Erythroblast (primary cell): ENCODE measurements around the gene NT5M.
"Not testable (repeated sequence)": the region's sequence is repeated elsewhere in the genome, so short reads cannot be mapped to it uniquely, and the experiment has no call there.

Source experiments
- DNase-seq, 2 experiments: peaks; one replicate each; lab custom pipeline; 2025; lab: John Stamatoyannopoulos, UW
- GATA1 ChIP-seq: IDR thresholded peaks from 2 replicates; pipeline ENCODE4 v1.6.1; 2011; ENCODE audit warnings: low read depth, mild to moderate bottlenecking, control low read depth, low read length, moderate library complexity
- POLR2A ChIP-seq: IDR thresholded peaks from 2 replicates; pipeline ENCODE4 v1.6.1; 2011; ENCODE audit warnings: mild to moderate bottlenecking, low read length

The NT5M gene

DNA sequence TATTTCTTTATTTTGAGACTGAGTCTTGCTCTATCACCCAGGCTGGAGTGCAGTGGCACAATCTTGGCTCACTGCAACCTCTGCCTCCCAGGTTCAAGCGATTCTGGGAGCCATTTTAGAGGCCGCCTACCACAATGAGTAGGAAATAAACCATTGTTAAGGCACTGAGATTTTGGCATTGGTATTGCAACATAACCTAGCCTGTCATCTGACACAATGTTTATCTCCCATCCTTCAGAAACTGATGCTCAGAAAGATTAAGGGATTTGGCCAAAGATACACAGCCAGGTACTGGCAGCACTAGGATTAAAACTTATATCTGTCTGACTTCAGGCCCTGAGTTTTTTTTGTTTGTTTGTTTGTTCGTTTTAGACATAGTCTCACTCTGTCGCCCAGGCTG, 14.1 kb upstream of the NT5M start:
- DNase-seq: peak in 1 of 2 experiments; percentile 34
- TF ChIP-seq GATA1: no peak
- no peak for TF ChIP-seq POLR2A

DNA sequence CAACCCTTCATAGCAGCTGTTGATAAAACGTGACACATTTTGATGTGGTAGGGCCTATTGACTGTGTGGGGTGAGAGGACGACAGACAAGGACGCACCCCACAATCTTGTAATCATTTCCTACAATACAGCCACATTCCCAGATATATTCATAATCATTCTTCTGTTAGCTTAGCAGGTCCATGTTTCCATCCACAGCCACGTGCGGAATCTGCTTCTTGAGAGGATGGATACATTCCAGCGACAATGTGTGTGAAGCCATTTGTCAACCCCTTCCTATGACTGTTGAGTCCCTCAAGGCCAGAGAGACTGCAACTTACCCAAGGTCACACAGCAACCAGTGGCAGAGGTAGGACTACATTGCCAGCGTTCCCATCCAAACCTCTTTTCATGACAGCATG, 13.5 kb upstream of the NT5M start:
- no peak for TF ChIP-seq GATA1
- TF ChIP-seq POLR2A: no peak
- DNase-seq: no peak

GRCh38 chr17:17295141-17295540, 8.0 kb upstream of the NT5M start:
- TF ChIP-seq POLR2A (no peak), GATA1 (no peak)
- DNase-seq: no peak

- no peak for DNase-seq
- TF ChIP-seq GATA1 (no peak), POLR2A (no peak)
Observed at GRCh38 chr17:17297217-17297616, 6.0 kb upstream of the NT5M start.

GRCh38 chr17:17298108-17298507, 5.1 kb upstream of the NT5M start:
- DNase-seq: no peak

DNA sequence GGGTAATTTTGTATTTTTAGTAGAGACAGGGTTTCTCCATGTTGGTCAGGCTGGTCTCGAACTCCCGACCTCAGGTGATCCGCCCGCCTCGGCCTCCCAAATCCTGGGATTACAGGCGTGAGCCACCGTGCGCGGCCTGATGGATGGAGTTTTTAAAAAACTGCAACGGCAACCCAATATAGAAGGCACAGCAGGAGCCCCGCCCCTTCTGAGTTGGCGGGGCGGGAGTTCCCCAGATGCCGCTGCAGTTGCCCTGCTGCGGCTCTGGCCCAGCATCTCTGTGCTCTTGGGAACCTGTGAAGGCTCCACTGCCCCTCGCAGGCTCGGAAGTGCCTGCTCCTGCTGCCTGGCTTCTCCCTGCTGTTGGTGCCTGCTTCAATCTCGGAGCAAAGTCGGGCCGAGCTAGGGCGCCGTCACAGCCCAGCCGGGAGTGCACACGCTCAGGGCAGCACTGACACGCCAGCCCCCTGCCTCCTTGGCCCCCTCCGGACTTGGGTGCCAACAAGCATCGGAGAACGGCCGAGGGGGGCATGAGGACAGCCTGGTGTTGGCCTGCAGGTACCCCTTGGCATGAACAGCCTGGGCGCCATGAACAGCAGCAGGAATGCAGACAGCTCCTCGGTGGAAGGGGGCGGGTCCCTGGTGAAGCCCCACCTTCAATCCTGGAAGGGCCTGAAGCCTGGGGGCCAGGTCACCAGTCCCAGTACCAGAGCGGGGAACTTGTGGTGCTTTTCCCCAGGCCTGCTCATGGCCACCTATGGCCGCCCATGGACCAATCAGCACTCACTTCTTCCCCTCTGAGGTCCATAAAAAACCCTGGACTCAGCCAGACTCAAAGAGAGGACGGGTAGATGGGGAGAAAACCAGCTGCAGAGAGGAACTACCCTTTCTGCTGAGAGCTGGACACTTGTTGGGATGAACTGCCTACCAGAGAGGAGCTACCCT, 2.3 kb upstream of the NT5M start:
- peak; percentile 76 for DNase-seq
- TF ChIP-seq GATA1 (no peak), POLR2A (no peak)

More at GRCh38 chr17:17298108-17298507, 5.1 kb upstream of the NT5M start:
- TF ChIP-seq POLR2A (no peak), GATA1 (no peak)

- DNase-seq: not testable (repeated sequence)
Observed at GRCh38 chr17:17301659-17302058, 1.5 kb upstream of the NT5M start.

- no peak for TF ChIP-seq POLR2A
- no peak for TF ChIP-seq GATA1
- DNase-seq: no peak
Observed at GRCh38 chr17:17303847-17304490, 796 bp downstream of the NT5M start.

DNA sequence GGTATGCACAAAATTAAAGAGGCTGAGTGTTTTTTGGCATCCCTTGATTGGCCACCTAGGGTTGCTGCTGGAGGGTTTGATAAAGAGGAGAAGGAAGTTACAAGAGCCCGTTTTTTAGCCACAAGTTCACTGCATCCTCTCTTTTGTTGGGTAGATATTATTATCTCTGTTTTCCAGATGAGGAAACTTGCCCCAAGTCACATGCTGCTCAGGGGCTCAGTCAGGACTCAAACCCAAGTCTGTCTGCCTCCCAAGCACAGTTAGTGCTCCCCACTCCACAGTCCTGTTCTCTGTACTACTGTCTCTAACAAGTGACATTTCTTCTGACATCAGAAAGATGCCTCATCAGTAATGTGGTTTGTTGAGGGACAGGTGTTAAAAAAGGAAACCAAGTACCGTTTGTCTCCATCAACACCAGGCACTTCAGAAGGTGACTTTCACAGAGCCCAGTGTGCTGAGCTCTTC, 1.4 kb downstream of the NT5M start:
- TF ChIP-seq GATA1: no peak
- TF ChIP-seq POLR2A: peak; percentile 87
- DNase-seq: peak; percentile 87 to 96

DNA sequence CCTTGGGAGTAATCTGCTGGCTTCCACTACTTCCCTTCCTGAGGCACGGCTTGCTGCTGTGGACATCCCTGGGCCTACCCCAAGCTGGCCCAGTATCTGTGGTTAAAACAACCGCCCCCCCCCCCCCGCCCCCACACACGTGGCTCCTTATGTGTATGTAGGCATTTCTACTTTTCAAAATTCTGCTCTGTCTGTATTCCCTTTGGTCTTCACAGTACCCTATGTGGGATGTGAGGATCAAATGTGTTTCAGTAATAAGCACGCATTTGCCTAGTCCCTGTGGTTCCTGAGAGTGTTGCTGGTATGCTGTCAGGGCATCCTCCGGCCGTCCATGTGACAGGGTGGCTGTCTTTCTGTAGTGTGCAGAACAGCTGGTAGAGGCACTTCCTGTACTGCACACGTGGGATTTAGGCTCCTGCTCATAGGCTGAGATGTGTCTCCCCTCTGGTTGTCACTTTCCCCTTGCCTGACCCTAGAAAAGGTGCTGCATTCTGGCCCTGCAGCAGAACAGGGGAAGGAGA, 2.2 kb downstream of the NT5M start:
- peak; percentile 71 to 85 for DNase-seq
- TF ChIP-seq POLR2A: no peak
- no peak for TF ChIP-seq GATA1

DNA sequence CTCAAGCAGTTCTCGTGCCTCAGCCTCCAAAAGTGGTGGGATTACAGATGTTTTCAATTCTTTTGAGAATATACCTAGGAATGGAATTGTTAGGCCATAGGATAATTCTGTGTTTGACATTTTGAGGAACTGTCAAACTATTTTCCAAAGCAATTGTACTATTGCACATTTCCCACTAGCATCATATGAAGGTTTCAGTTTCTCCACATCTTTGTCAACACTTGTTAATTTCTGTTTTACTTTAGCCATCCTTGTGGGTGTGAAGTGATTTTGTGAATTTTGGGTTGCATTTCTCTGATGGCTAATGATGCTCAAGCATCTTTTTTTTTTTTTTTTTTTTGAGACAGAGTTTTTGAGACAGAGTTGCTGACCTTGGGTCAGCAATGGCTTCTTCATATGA, 6.2 kb downstream of the NT5M start:
- DNase-seq: no peak
- TF ChIP-seq POLR2A (no peak), GATA1 (no peak)

DNA sequence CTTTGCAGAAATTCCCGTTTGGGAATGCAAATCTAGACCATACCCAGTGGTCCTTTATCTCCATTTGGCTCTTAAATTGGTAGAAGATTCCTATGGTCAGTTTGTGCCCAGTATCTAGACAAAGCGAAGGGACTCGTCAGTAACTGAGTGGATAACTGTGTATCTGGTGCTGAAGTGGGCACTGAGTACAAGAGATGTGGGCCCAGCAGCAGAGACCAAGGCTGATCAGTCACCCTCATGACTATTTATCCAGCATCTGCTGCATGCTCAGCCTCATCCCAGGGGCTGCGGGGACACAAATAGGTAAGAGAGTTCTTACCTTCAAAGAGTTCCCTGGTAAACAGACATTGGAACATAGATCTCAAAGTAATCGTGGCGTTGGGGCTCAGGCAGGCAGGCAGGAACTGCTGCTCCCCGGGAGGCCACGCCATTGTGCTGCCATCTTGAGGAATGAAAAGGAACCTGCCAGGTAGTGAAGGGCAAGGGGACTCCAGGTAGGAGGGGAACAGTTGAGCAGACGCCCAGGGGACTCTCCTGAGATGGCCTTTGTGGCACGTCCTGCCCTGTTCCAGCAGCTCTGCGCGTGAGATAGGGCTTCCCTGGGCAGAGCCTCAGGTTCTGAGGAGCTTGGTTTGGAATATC, 10.3 kb downstream of the NT5M start:
- peak; percentile 47 to 64 for DNase-seq
- TF ChIP-seq POLR2A (peak; percentile 19), GATA1 (no peak)

GRCh38 chr17:17314501-17315071, 11.4 kb downstream of the NT5M start:
- DNase-seq: no peak
- TF ChIP-seq POLR2A (no peak), GATA1 (no peak)
